DND-41 (cell line): Measurements from ENCODE around the gene CEACAM16.

Source experiments
- EZH2 ChIP-seq: IDR thresholded peaks from 3 replicates; pipeline ENCODE4 v1.6.1; 2012; ENCODE audit warnings: borderline replicate concordance, low read depth, mild to moderate bottlenecking, moderate library complexity, low read length, inconsistent platforms; ENCODE audit not compliant: severe bottlenecking
- TF ChIP-seq, protein P1 (sequence below): IDR thresholded peaks from 2 replicates; pipeline ENCODE4 v1.5.1; 2012; ENCODE audit warnings: borderline replicate concordance, low read length, moderate library complexity, mild to moderate bottlenecking; ENCODE audit not compliant: poor library complexity, severe bottlenecking; ENCODE audit errors: extremely low read depth

- TF ChIP-seq EZH2 = no peak
- TF ChIP-seq, protein P1, sequence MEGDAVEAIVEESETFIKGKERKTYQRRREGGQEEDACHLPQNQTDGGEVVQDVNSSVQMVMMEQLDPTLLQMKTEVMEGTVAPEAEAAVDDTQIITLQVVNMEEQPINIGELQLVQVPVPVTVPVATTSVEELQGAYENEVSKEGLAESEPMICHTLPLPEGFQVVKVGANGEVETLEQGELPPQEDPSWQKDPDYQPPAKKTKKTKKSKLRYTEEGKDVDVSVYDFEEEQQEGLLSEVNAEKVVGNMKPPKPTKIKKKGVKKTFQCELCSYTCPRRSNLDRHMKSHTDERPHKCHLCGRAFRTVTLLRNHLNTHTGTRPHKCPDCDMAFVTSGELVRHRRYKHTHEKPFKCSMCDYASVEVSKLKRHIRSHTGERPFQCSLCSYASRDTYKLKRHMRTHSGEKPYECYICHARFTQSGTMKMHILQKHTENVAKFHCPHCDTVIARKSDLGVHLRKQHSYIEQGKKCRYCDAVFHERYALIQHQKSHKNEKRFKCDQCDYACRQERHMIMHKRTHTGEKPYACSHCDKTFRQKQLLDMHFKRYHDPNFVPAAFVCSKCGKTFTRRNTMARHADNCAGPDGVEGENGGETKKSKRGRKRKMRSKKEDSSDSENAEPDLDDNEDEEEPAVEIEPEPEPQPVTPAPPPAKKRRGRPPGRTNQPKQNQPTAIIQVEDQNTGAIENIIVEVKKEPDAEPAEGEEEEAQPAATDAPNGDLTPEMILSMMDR = no peak
Measured at GRCh38 chr19:44664976-44665375, 34.0 kb upstream of the CEACAM16 start.
